Endothelial cell of umbilical vein (primary cell): ENCODE data around the gene TMEM158. TPM values are rescaled to one million over a fixed set of nuclear protein-coding genes. Genes with fewer than 3 reads are reported as not detected.

ENCODE experiments used
- BruUV-seq: library from RNA; stranded (reverse); fragments of 400-500 nt; replicated peaks from 2 replicates; lab custom pipeline; 2021; lab: Mats Ljungman, UMichigan
- CTCF ChIA-PET: fragments of 300-600, 350-600 bp; sonication (Branson Sonifier 250); formaldehyde crosslinking; loops from one replicate; lab custom pipeline; 2021; ENCODE audit warnings: antibody characterized with exemption, inconsistent platforms; lab: Charles Lee
- POLR2A ChIA-PET: fragments of 300-600, 350-600 bp; sonication (Branson Sonifier 250); formaldehyde crosslinking; loops from one replicate; lab custom pipeline; 2021; ENCODE audit warnings: antibody characterized with exemption, inconsistent platforms; lab: Charles Lee
- DNase-seq: peaks from one replicate; pipeline ENCODE4 v3.0.0-alpha.2; 2011; ENCODE audit warnings: low read depth, low spot score
- FAIRE-seq: peaks from 2 replicates; lab custom pipeline; 2011; peaks lifted over from hg19 to GRCh38; lab: Jason Lieb, UNC
- H2AFZ ChIP-seq: 2 replicates; pipeline ENCODE4 v1.6.0; 2012; ENCODE audit warnings: low read depth, low read length, control low read depth, inconsistent platforms
- H3K27ac ChIP-seq: 2 replicates; pipeline ENCODE4 v1.5.1; 2011; ENCODE audit warnings: low read depth, mild to moderate bottlenecking, control low read depth, low read length, moderate library complexity; ENCODE audit not compliant: insufficient read depth
- H3K27me3 ChIP-seq, 2 experiments: 2 replicates each; pipeline versions ENCODE4 v1.6.0 to v1.6.1; 2011; ENCODE audit warnings: low read length in 2 of 2, mixed read lengths in 1 of 2; ENCODE audit not compliant: control insufficient read depth in 2 of 2, insufficient read depth in 2 of 2
- H3K36me3 ChIP-seq, 2 experiments: 2 replicates in 1 of 2; 3 replicates in 1 of 2; pipeline ENCODE4 v1.5.1; 2011; ENCODE audit warnings: low read length in 2 of 2, mild to moderate bottlenecking in 1 of 2, moderate library complexity in 1 of 2; ENCODE audit not compliant: control insufficient read depth in 2 of 2, insufficient read depth in 2 of 2; ENCODE audit errors: extremely low read depth in 1 of 2
- H3K4me1 ChIP-seq: 3 replicates; pipeline ENCODE4 v1.5.1; 2011; ENCODE audit warnings: mild to moderate bottlenecking, low read length; ENCODE audit not compliant: control insufficient read depth, insufficient read depth; ENCODE audit errors: extremely low read depth
- H3K4me2 ChIP-seq: 2 replicates; pipeline ENCODE4 v1.6.1; 2011; ENCODE audit warnings: low read length, control low read depth, mixed read lengths; ENCODE audit not compliant: insufficient read depth
- H3K4me3 ChIP-seq, 3 experiments: fragments of 200-600 bp in 1 of 3; sonication (generic), shearing (Covaris generic) in 1 of 3; replicated peaks in 1 of 3; 2 replicates each; pipeline ENCODE4 v1.5.1; 2011 to 2016; ENCODE audit warnings: control low read depth in 3 of 3, low read length in 3 of 3, mild to moderate bottlenecking in 2 of 3, inconsistent platforms in 1 of 3, low read depth in 1 of 3, moderate library complexity in 1 of 3; ENCODE audit not compliant: insufficient read depth in 1 of 3
- H3K79me2 ChIP-seq: 2 replicates; pipeline ENCODE4 v1.6.0; 2012; ENCODE audit warnings: low read length, inconsistent platforms; ENCODE audit not compliant: control insufficient read depth, insufficient read depth
- H3K9ac ChIP-seq: replicated peaks from 2 replicates; pipeline ENCODE3; 2011; ENCODE audit warnings: low read length, control low read depth; ENCODE audit not compliant: insufficient read depth; ENCODE audit errors: extremely low read depth
- H3K9me1 ChIP-seq: replicated peaks from 3 replicates; pipeline ENCODE4 v1.6.0; 2011; ENCODE audit warnings: mild to moderate bottlenecking, low read length; ENCODE audit not compliant: control insufficient read depth, insufficient read depth; ENCODE audit errors: extremely low read depth
- H3K9me3 ChIP-seq: replicated peaks from 2 replicates; pipeline ENCODE4 v1.5.1; 2012; ENCODE audit warnings: low read length, inconsistent platforms; ENCODE audit not compliant: control insufficient read depth, insufficient read depth
- H4K20me1 ChIP-seq: replicated peaks from 2 replicates; pipeline ENCODE3; 2011; ENCODE audit warnings: mild to moderate bottlenecking, low read length; ENCODE audit not compliant: control insufficient read depth, insufficient read depth; ENCODE audit errors: extremely low read depth
- EZH2 ChIP-seq: IDR thresholded peaks from 2 replicates; pipeline ENCODE4 v1.6.1; 2012; ENCODE audit warnings: borderline replicate concordance, low read depth, mild to moderate bottlenecking, moderate library complexity, low read length, inconsistent platforms; ENCODE audit not compliant: severe bottlenecking
- FOS ChIP-seq: IDR thresholded peaks from 2 replicates; pipeline ENCODE4 v1.6.1; 2011; ENCODE audit warnings: mild to moderate bottlenecking, low read length, moderate library complexity, borderline replicate concordance; ENCODE audit not compliant: insufficient read depth
- GATA2 ChIP-seq: IDR thresholded peaks from 2 replicates; pipeline ENCODE4 v1.7.0; 2011; ENCODE audit warnings: low read depth, mild to moderate bottlenecking, moderate library complexity, mixed read lengths, low read length; ENCODE audit not compliant: insufficient read length, insufficient read depth
- JUN ChIP-seq: IDR thresholded peaks from 2 replicates; pipeline ENCODE4 v1.6.1; 2011; ENCODE audit warnings: borderline replicate concordance, low read depth; ENCODE audit not compliant: insufficient read length, insufficient read depth
- MYC ChIP-seq: IDR thresholded peaks from one replicate; pipeline ENCODE4 v1.6.1; 2011; ENCODE audit warnings: mild to moderate bottlenecking, low read depth, low read length
- POLR2A ChIP-seq: IDR thresholded peaks from 2 replicates; pipeline ENCODE4 v1.6.1; 2012; ENCODE audit warnings: low read depth, mild to moderate bottlenecking, control low read depth, low read length
- POLR2AphosphoS5 ChIP-seq: IDR thresholded peaks from 2 replicates; pipeline ENCODE4 v1.6.1; 2012; ENCODE audit warnings: low read depth, mild to moderate bottlenecking, control low read depth, low read length, moderate library complexity; ENCODE audit not compliant: insufficient read depth
- dilution Hi-C: fragments of 300-500 bp; cut with MboI; formaldehyde crosslinking; loops from one replicate; pipeline ENCODE4 v1.15.0; 2019; ENCODE audit warnings: low sequenced_read_pairs; ENCODE audit not compliant: extremely low pct_ligation_motif_present
- intact Hi-C: fragments of 100-400 bp; cut with micrococcal nuclease; formaldehyde crosslinking; loops from one replicate; pipeline ENCODE4 v1.10.0; 2022
- polyA plus RNA-seq, 4 experiments: library from polyadenylated mRNA; depleted of rRNA in 3 of 4; stranded (reverse) in 3 of 4; unstranded in 1 of 4; fragments of >200 nt; gene quantifications; 2 replicates each; pipeline versions ENCODE4 v1.2.1 to v1.2.3, GENCODE V29; 2011 to 2012; ENCODE audit warnings: missing spikeins in 1 of 4
- total RNA-seq: library from RNA; stranded (reverse); gene quantifications from 2 replicates; pipeline ENCODE4 v1.2.3, GENCODE V29; 2021
- TF ChIP-seq, protein P1 (sequence below), 2 donors: IDR thresholded peaks; 1 replicate in 1 of 2; 2 replicates in 1 of 2; pipeline ENCODE4 v1.5.1; 2011; ENCODE audit warnings: low read length in 2 of 2, mild to moderate bottlenecking in 2 of 2, moderate library complexity in 2 of 2, control low read depth in 1 of 2, inconsistent platforms in 1 of 2, low read depth in 1 of 2; ENCODE audit not compliant: insufficient read depth in 1 of 2; ENCODE audit errors: extremely low read depth in 1 of 2
- TF ChIP-seq, protein P2 (sequence below): IDR thresholded peaks from 2 replicates; pipeline ENCODE4 v1.6.1; 2011; ENCODE audit not compliant: insufficient read depth, insufficient read length

Gene TMEM158
- total and polyA plus RNA-seq, 2 donors (not counting 3 experiments of a cell fraction or from before 2014, with no cell fraction given) = 0.15 to 0.42 TPM

DNA sequence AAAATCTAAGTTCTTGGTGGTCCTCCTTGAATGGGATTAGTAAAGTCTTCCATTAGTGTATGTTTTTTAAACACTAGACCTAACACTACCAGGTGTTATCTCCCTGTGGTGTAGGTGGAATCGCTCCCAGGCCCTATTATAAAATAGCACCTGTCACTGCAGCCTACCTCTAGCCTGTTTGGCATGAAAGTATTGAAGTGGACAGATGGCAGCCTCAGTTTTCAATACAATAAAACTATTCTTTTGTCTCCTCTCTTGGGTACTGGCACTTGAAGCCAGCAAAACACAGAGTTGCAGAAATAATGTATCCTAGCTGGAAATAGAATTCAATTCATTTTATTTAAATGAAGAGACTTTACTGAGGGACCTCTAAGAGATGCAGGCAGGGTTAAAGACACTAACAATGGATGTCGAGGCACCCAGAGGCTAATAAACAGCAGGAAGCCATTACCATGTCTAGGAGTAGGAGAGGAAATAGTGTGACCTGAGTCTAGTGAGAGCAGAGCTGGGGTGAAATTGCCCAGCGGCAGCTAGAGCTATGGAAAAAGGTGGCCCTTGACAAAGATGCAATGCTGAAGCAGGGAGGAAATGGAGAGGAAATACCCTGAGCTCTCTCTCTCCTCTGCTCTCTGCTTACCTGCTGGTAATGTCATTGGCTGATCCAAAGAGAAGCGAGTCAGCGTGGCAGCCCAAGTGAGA, 49.1 kb upstream of the TMEM158 start:
- intact Hi-C loops = no loop called here
- Histone ChIP-seq H3K36me3 (no peaks in the 10 kb centered on the region), H3K9me3 (no peaks in the 10 kb centered on the region), H2AFZ (no peak overlapping the region), H3K9me1 (no peaks in the 10 kb centered on the region), H3K27ac (no peak overlapping the region), H3K79me2 (no peaks in the 10 kb centered on the region), H3K9ac (no peak overlapping the region), H3K4me1 (no peaks in the 10 kb centered on the region), H3K4me3 (no peak overlapping the region), H3K27me3 (peaks cover 4 to 5% of the 10 kb centered on the region in 2 experiments), H4K20me1 (no peaks in the 10 kb centered on the region), H3K4me2 (no peak overlapping the region)
- ChIA-PET CTCF (no interaction called here), POLR2A (no interaction called here)
- TF ChIP-seq GATA2 (no peak), POLR2AphosphoS5 (no peak), MYC (no peak), EZH2 (no peak), FOS (no peak), JUN (no peak), POLR2A (no peak)
- TF ChIP-seq, protein P1, sequence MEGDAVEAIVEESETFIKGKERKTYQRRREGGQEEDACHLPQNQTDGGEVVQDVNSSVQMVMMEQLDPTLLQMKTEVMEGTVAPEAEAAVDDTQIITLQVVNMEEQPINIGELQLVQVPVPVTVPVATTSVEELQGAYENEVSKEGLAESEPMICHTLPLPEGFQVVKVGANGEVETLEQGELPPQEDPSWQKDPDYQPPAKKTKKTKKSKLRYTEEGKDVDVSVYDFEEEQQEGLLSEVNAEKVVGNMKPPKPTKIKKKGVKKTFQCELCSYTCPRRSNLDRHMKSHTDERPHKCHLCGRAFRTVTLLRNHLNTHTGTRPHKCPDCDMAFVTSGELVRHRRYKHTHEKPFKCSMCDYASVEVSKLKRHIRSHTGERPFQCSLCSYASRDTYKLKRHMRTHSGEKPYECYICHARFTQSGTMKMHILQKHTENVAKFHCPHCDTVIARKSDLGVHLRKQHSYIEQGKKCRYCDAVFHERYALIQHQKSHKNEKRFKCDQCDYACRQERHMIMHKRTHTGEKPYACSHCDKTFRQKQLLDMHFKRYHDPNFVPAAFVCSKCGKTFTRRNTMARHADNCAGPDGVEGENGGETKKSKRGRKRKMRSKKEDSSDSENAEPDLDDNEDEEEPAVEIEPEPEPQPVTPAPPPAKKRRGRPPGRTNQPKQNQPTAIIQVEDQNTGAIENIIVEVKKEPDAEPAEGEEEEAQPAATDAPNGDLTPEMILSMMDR (IDR thresholded peaks at IDR 0.05; ENCODE audit: extremely low read depth in 1 of 2, insufficient read depth in 1 of 2, low read depth in 1 of 2, low read length in 2 of 2) = no peak
- TF ChIP-seq, protein P2, sequence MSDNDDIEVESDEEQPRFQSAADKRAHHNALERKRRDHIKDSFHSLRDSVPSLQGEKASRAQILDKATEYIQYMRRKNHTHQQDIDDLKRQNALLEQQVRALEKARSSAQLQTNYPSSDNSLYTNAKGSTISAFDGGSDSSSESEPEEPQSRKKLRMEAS = no peak
- DNase-seq = no peak
- dilution Hi-C loops = no loop called here
- no TSS peak for BruUV-seq
- FAIRE-seq = no peak
